ENCODE measurements around the gene SBK1. TPM values are rescaled to one million over a fixed set of nuclear protein-coding genes. Genes with fewer than 3 reads are reported as not detected.

Gene SBK1
- total RNA-seq, 1 donor from 2014 or later = not detected

DNA sequence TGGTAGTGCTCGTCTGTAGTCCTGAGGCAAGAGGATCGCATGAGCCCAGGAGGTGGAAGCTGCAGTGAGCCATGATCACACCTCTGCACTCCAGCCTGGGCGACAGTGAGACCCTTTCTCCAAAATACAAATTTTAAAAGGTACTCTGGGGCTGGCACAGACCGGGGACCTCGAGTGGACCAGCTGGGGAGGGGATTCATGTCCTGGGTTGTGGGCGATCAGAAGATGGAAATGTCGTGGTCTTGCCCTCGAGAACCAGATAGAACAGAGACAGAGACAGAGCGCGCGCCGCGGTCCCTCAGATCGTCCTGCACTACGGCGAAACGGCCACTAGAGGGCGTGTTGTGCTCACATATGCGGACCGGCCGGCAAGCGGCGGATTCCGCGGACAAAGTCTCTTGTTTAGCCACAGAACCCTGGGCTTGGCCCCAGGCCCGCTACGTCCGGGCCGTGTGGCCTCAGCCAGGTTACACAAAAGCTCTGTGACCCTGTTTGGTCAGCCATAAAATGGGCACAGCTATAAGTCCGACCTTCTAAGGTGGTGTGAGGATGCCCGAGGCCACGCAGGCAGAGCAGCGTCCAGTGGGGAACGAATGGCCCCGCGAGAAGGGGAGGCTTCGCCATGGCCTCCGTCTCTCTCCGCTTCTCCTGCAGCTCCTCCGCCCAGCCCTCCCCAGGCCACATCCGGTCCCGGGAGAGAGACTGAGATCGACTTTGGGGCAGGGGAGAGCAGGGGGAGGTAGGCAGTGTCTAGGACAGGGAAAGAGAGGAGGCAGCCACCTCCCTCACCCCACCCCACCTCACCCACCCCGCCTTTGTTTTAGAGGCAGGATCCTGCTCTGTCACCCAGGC lies 14.6 kb upstream of the SBK1 start:
- H3K27me3 ChIP-seq = no peaks in the 10 kb centered on the region
- peak; percentile 86 to 98 (median 90) for TF ChIP-seq CTCF (IDR thresholded peaks at IDR 0.05)
- DNase-seq (ENCODE audit: low spot score in 2 of 2) = peak; percentile 24 to 89
- H3K36me3 ChIP-seq = no peaks in the 10 kb centered on the region
- H3K4me3 ChIP-seq = peak overlapping the region; percentile 52 to 58
- intact Hi-C loops (cut with DNase I) = loop anchor here (1.0 to 5.0 kb wide), 2 partner anchors 40 to 215 kb away; partner anchors contain the start of genes APOBR and CLN3
- no peaks in the 10 kb centered on the region for H3K4me1 ChIP-seq
- no peak overlapping the region for H3K27ac ChIP-seq
- no peaks in the 10 kb centered on the region for H3K9me3 ChIP-seq

DNA sequence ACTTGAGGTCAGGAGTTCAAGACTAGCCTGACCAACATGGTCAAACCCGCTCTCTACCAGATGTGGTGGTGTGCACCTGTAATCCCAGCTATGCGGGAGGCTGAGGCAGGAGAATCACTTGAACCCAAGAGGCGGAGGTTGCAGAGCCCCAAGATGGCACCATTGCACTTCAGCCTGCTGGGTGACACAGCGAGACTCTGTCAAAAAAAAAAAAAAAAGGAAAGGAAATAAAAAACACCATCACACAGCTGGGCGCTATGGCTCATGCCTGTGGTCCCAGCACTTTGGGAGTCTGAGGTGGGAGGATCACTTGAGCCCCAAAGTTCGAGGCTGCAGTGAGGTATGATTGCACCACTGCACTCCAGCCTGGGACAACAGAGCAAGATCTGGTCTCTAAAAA lies 13.3 kb upstream of the SBK1 start:
- no peaks in the 10 kb centered on the region for H3K36me3 ChIP-seq
- H3K4me3 ChIP-seq = no peak overlapping the region
- intact Hi-C loops (cut with DNase I) = loop anchor here (5.0 kb wide), 1 partner anchor 213 kb away; the partner anchor contains the start of genes APOBR and CLN3
- DNase-seq (ENCODE audit: low spot score in 2 of 2) = no peak
- H3K9me3 ChIP-seq = no peaks in the 10 kb centered on the region
- H3K27me3 ChIP-seq = no peaks in the 10 kb centered on the region
- no peaks in the 10 kb centered on the region for H3K4me1 ChIP-seq
- H3K27ac ChIP-seq = no peak overlapping the region
- no peak for TF ChIP-seq CTCF (IDR thresholded peaks at IDR 0.05)

DNA sequence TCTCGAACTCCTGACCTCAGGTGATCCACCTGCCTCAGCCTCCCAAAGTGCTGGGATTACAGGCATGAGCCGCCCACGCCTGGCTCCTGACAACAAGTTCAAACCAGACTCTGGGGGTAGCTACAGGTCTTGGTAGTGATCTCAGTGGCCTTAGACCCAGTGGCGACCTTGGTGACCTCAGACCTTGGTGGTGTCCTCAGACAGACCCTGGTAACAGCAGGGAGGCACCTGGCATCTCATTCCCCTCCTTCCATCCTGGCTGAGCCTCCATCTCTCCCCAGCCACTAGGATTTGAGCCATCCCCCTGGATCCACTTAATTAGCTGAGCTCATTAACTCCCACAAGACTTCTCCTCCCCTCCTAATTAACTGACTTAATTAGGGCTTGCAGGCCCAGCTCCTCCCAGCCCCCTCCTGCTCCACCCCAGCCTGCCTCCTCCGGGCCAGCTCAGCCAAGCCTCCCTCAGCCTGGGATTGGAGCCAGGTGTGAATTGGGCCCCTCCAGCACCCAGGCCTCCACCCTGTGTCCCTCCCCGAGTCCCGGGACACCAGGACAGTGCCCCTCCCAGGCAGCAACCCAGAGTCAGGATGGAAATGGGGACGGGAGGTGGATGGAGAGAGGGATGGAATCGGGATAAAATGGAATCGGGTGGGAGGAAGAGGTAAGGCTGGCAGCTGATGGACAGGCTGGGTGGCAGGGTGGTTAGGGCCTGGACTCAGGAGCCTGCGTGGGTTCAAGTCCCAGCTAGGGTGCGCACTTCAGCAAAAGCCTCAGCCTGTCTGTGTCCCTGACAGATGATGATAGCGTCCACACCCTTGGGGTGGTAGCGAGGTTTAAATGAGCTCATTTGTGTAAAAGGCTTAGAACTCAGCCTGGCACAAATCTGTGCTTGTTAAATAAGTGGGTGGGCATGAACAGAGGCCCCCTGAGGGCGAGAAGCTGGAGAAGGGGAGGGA lies 11.2 kb upstream of the SBK1 start:
- intact Hi-C loops (cut with DNase I) = no loop called here
- no peaks in the 10 kb centered on the region for H3K9me3 ChIP-seq
- no peaks in the 10 kb centered on the region for H3K36me3 ChIP-seq
- H3K27ac ChIP-seq = no peak overlapping the region
- no peak for DNase-seq (ENCODE audit: low spot score in 2 of 2)
- TF ChIP-seq CTCF (IDR thresholded peaks at IDR 0.05) = no peak
- no peaks in the 10 kb centered on the region for H3K27me3 ChIP-seq
- H3K4me3 ChIP-seq = no peak overlapping the region
- H3K4me1 ChIP-seq = no peaks in the 10 kb centered on the region

GRCh38 chr16:28282045-28282444 lies 10.3 kb upstream of the SBK1 start:
- intact Hi-C loops (cut with DNase I) = no loop called here
- H3K36me3 ChIP-seq = no peaks in the 10 kb centered on the region
- H3K4me1 ChIP-seq = no peaks in the 10 kb centered on the region
- no peak for DNase-seq (ENCODE audit: low spot score in 2 of 2)
- no peaks in the 10 kb centered on the region for H3K27me3 ChIP-seq
- no peak overlapping the region for H3K4me3 ChIP-seq
- no peaks in the 10 kb centered on the region for H3K9me3 ChIP-seq
- no peak for TF ChIP-seq CTCF (IDR thresholded peaks at IDR 0.05)
- no peak overlapping the region for H3K27ac ChIP-seq

- intact Hi-C loops (cut with DNase I) = no loop called here
- Histone ChIP-seq H3K36me3 (no peaks in the 10 kb centered on the region), H3K27ac (no peak overlapping the region), H3K9me3 (no peaks in the 10 kb centered on the region), H3K27me3 (no peaks in the 10 kb centered on the region), H3K4me3 (no peak overlapping the region), H3K4me1 (no peaks in the 10 kb centered on the region)
- no peak for TF ChIP-seq CTCF (IDR thresholded peaks at IDR 0.05)
- no peak for DNase-seq (ENCODE audit: low spot score in 2 of 2)
These were observed 9.2 kb upstream of the SBK1 start for GRCh38 chr16:28283173-28283572.

Measured in ascending aorta (tissue), 2 donors.